ENCODE measurements around the gene LAPTM4A.
"Not testable (repeated sequence)": the region's sequence is repeated elsewhere in the genome, so short reads cannot be mapped to it uniquely, and the experiment has no call there.

Gene LAPTM4A

GRCh38 chr2:20051532-20052228 lies at the start of gene LAPTM4A:
LAPTM4A (minus strand) TSS chr2:20051628; CDS start chr2:20051520, 108 bp downstream.
- DNase-seq, result peak; percentile 97

GRCh38 chr2:20100711-20101110 lies 49.3 kb upstream of the LAPTM4A start:
- no peak for DNase-seq

GRCh38 chr2:20099780-20100179 lies 48.4 kb upstream of the LAPTM4A start:
- DNase-seq, result no peak

GRCh38 chr2:20097889-20098714 lies 46.7 kb upstream of the LAPTM4A start:
- peak; percentile 67 for DNase-seq

- DNase-seq, result no peak
These were observed 44.0 kb upstream of the LAPTM4A start for GRCh38 chr2:20095469-20095868.

GRCh38 chr2:20094955-20095354 lies 43.5 kb upstream of the LAPTM4A start:
- DNase-seq, result no peak

GRCh38 chr2:20094142-20094755 lies 42.8 kb upstream of the LAPTM4A start:
- DNase-seq, result no peak

- DNase-seq, result no peak
These were observed 42.1 kb upstream of the LAPTM4A start for GRCh38 chr2:20093263-20094141.

GRCh38 chr2:20092901-20093235 lies 41.4 kb upstream of the LAPTM4A start:
- no peak for DNase-seq

GRCh38 chr2:20092226-20092900 lies 40.9 kb upstream of the LAPTM4A start:
- no peak for DNase-seq

GRCh38 chr2:20091305-20091991 lies 40.0 kb upstream of the LAPTM4A start:
- no peak for DNase-seq

GRCh38 chr2:20089715-20090464 lies 38.5 kb upstream of the LAPTM4A start:
- DNase-seq, result no peak

GRCh38 chr2:20085909-20086308 lies 34.5 kb upstream of the LAPTM4A start:
- not testable (repeated sequence) for DNase-seq

- not testable (repeated sequence) for DNase-seq
These were observed 31.4 kb upstream of the LAPTM4A start for GRCh38 chr2:20082812-20083211.

GRCh38 chr2:20081841-20082240 lies 30.4 kb upstream of the LAPTM4A start:
- no peak for DNase-seq

- DNase-seq, result no peak
These were observed 29.5 kb upstream of the LAPTM4A start for GRCh38 chr2:20080839-20081415.

- no peak for DNase-seq
These were observed 29.0 kb upstream of the LAPTM4A start for GRCh38 chr2:20080428-20080827.

GRCh38 chr2:20079546-20080115 lies 28.2 kb upstream of the LAPTM4A start:
- no peak for DNase-seq

GRCh38 chr2:20077411-20077940 lies 26.0 kb upstream of the LAPTM4A start:
- no peak for DNase-seq

GRCh38 chr2:20076757-20077156 lies 25.3 kb upstream of the LAPTM4A start:
- no peak for DNase-seq

Data from activated CD4-positive, alpha-beta T cell treated with anti-CD3 and anti-CD28 coated beads for 1 hour (primary cell).